HCT116 (cell line): ENCODE results near the gene CEBPA. TPM values are rescaled to one million over a fixed set of nuclear protein-coding genes. Genes with fewer than 3 reads are reported as not detected.

Experiments used
- ATAC-seq: fragments of 200-7000 bp; cut with Tn5 transposase; 2 replicates; pipeline ENCODE4 v1.9.1; 2020; ENCODE audit warnings: mild to moderate bottlenecking, moderate library complexity
- BruUV-seq: library from RNA; stranded (reverse); fragments of 400-500 nt; replicated peaks from 2 replicates; lab custom pipeline; 2021; lab: Mats Ljungman, UMichigan
- CTCF ChIA-PET: fragments of 300-600 bp; sonication (Branson Sonifier 250); formaldehyde crosslinking; loops from one replicate; lab custom pipeline; 2021; ENCODE audit warnings: antibody characterized with exemption; lab: Charles Lee
- POLR2A ChIA-PET: fragments of 300-600, 350-600 bp; sonication (Branson Sonifier 250); formaldehyde crosslinking; loops from one replicate; lab custom pipeline; 2021; ENCODE audit warnings: antibody characterized with exemption; lab: Charles Lee
- RAD21 ChIA-PET, 2 experiments: fragments of 300-600 bp; sonication (Branson Sonifier 250); formaldehyde crosslinking; loops; one replicate each; lab custom pipeline; 2023; ENCODE audit warnings: low total read pairs in 2 of 2; ENCODE audit not compliant: uncharacterized antibody in 2 of 2, unreplicated experiment in 2 of 2, low non-redundant PET in 1 of 2; lab: Charles Lee
- DNase-seq: peaks from one replicate; pipeline ENCODE4 v3.0.0-alpha.2; 2010; ENCODE audit warnings: low read depth, low spot score
- H2AFZ ChIP-seq: fragments of 200-600 bp; shearing (Covaris generic), sonication (generic); 2 replicates; pipeline ENCODE4 v1.6.1; 2017; ENCODE audit warnings: low read depth, mixed run types, mixed read lengths, antibody characterized with exemption, low read length; ENCODE audit not compliant: poor library complexity, severe bottlenecking
- H3K27ac ChIP-seq: 2 replicates; pipeline ENCODE4 v1.5.1; 2012; ENCODE audit warnings: low read depth, low read length
- H3K27me3 ChIP-seq: fragments of 200-600 bp; sonication (generic); 2 replicates; pipeline ENCODE4 v1.6.1; 2016; ENCODE audit warnings: mixed run types, low read length, mixed read lengths; ENCODE audit not compliant: insufficient read depth
- H3K36me3 ChIP-seq, 2 experiments: fragments of 200-500 bp in 1 of 2; fragments of 200-600 bp in 1 of 2; sonication (Bioruptor generic) in 1 of 2; sonication (generic) in 1 of 2; 2 replicates each; pipeline versions ENCODE4 v1.5.1 to v1.6.1; 2014 to 2016; ENCODE audit warnings: low read length in 2 of 2, inconsistent platforms in 1 of 2, mixed read lengths in 1 of 2, mixed run types in 1 of 2; ENCODE audit not compliant: insufficient read depth in 2 of 2, control insufficient read depth in 1 of 2
- H3K4me1 ChIP-seq, 2 experiments: fragments of 200-600 bp in 1 of 2; sonication (generic) in 1 of 2; 2 replicates each; pipeline versions ENCODE4 v1.5.1 to v1.6.1; 2012 to 2017; ENCODE audit warnings: low read length in 2 of 2, inconsistent platforms in 1 of 2, mild to moderate bottlenecking in 1 of 2, mixed read lengths in 1 of 2, mixed run types in 1 of 2, moderate library complexity in 1 of 2; ENCODE audit not compliant: insufficient read depth in 2 of 2, control insufficient read depth in 1 of 2
- H3K4me2 ChIP-seq: fragments of 200-600 bp; sonication (generic); 2 replicates; pipeline ENCODE4 v1.6.1; 2017; ENCODE audit warnings: mixed run types, low read length, mixed read lengths
- H3K4me3 ChIP-seq, 2 experiments: fragments of 200-600 bp in 1 of 2; sonication (generic) in 1 of 2; replicated peaks in 1 of 2; 2 replicates each; pipeline ENCODE4 v1.5.1; 2011 to 2016; ENCODE audit warnings: low read length in 2 of 2, control low read depth in 1 of 2, low read depth in 1 of 2, mild to moderate bottlenecking in 1 of 2, mixed read lengths in 1 of 2, mixed run types in 1 of 2
- H3K79me2 ChIP-seq: fragments of 200-600 bp; sonication (generic); 2 replicates; pipeline ENCODE4 v1.6.1; 2017; ENCODE audit warnings: mild to moderate bottlenecking, mixed run types, low read length, moderate library complexity, mixed read lengths; ENCODE audit not compliant: insufficient read depth
- H3K9ac ChIP-seq: fragments of 200-600 bp; sonication (generic); 2 replicates; pipeline ENCODE4 v1.6.1; 2016; ENCODE audit warnings: low read length, mixed read lengths
- H3K9me2 ChIP-seq: fragments of 200-600 bp; sonication (generic), shearing (Covaris generic); 2 replicates; pipeline ENCODE4 v1.6.1; 2017; ENCODE audit warnings: mixed run types, mild to moderate bottlenecking, moderate library complexity; ENCODE audit not compliant: insufficient read depth
- H3K9me3 ChIP-seq, 2 experiments: fragments of 200-500 bp in 1 of 2; fragments of 200-600 bp in 1 of 2; sonication (Bioruptor generic) in 1 of 2; sonication (generic) in 1 of 2; 2 replicates each; pipeline ENCODE4 v1.6.1; 2014 to 2017; ENCODE audit warnings: low read length in 2 of 2, mixed read lengths in 2 of 2, inconsistent platforms in 1 of 2, low read depth in 1 of 2, mild to moderate bottlenecking in 1 of 2, mixed run types in 1 of 2, moderate library complexity in 1 of 2; ENCODE audit not compliant: control insufficient read depth in 1 of 2, insufficient read depth in 1 of 2
- H4K20me1 ChIP-seq: fragments of 200-600 bp; sonication (generic), shearing (Covaris generic); 2 replicates; pipeline ENCODE4 v1.6.1; 2017; ENCODE audit warnings: mixed run types, mild to moderate bottlenecking, moderate library complexity; ENCODE audit not compliant: insufficient read depth
- CBX3 ChIP-seq: IDR thresholded peaks from 2 replicates; pipeline ENCODE4 v1.6.1; 2012; ENCODE audit warnings: low read depth
- CEBPB ChIP-seq: IDR thresholded peaks from 2 replicates; pipeline ENCODE4 v1.6.1; 2012; ENCODE audit warnings: low read depth
- ELF1 ChIP-seq: IDR thresholded peaks from 2 replicates; pipeline ENCODE4 v1.6.1; 2012; ENCODE audit warnings: low read depth, borderline replicate concordance
- EZH2phosphoT487 ChIP-seq: fragments of 200-600 bp; IDR thresholded peaks from 2 replicates; pipeline ENCODE4 v1.6.1; 2018; ENCODE audit warnings: antibody characterized with exemption, borderline replicate concordance
- FOSL1 ChIP-seq: IDR thresholded peaks from 2 replicates; pipeline ENCODE4 v1.6.1; 2012; ENCODE audit warnings: low read depth
- MAX ChIP-seq: IDR thresholded peaks from 2 replicates; pipeline ENCODE4 v1.6.1; 2012
- POLR2A ChIP-seq: IDR thresholded peaks from 2 replicates; pipeline ENCODE4 v1.7.0; 2011; ENCODE audit warnings: borderline replicate concordance; ENCODE audit not compliant: insufficient read depth, insufficient read length; ENCODE audit errors: extremely low read depth
- RAD21 ChIP-seq: IDR thresholded peaks from 2 replicates; pipeline ENCODE4 v1.6.1; 2012; ENCODE audit warnings: low read depth, mild to moderate bottlenecking
- YY1 ChIP-seq: IDR thresholded peaks from 2 replicates; pipeline ENCODE4 v1.6.1; 2011; ENCODE audit warnings: low read length, low read depth, moderate library complexity, mild to moderate bottlenecking; ENCODE audit not compliant: insufficient replicate concordance; ENCODE audit errors: extremely low read depth
- ZFX ChIP-seq: fragments of 450-650 bp; IDR thresholded peaks from 2 replicates; pipeline ENCODE4 v1.6.1; 2017
- intact Hi-C: fragments of 100-400 bp; cut with micrococcal nuclease; formaldehyde crosslinking; loops from 2 replicates; pipeline ENCODE4 v1.10.0; 2022
- total RNA-seq: library from RNA; stranded (reverse); gene quantifications from one replicate; pipeline ENCODE4 v1.2.1, GENCODE V29; 2021; ENCODE audit not compliant: unreplicated experiment

Gene CEBPA
- total RNA-seq, 1 experiment from 2014 or later, result 7.0 TPM

GRCh38 chr19:33303791-33304345, 1.5 kb upstream of the CEBPA start:
- no peak overlapping the region for H2AFZ ChIP-seq
- POLR2A ChIA-PET, result interaction anchor here (2.5 kb wide), 1 partner anchor 70 kb away, joined by 17 read pairs; the partner anchor contains the start of gene CEBPG
- intact Hi-C loops, result loop anchor here (2.0 to 5.0 kb wide), 2 partner anchors 57 to 69 kb away; partner anchors contain the start of gene CEBPG
- no peaks in the 10 kb centered on the region for H3K9me3 ChIP-seq
- TF ChIP-seq MAX (no peak), CEBPB (no peak), CBX3 (no peak), FOSL1 (no peak), EZH2phosphoT487 (no peak), POLR2A (no peak), RAD21 (no peak)
- no peaks in the 10 kb centered on the region for H3K36me3 ChIP-seq
- H4K20me1 ChIP-seq, result no peaks in the 10 kb centered on the region
- H3K9me2 ChIP-seq, result no peaks in the 10 kb centered on the region
- DNase-seq (no peak), ATAC-seq (no peak)
- RAD21 ChIA-PET, result no interaction called here
- H3K27ac ChIP-seq, result peak overlapping the region; percentile 70; the same call in 1 of the 2 replicates
- peak overlapping the region; percentile 93 for H3K9ac ChIP-seq
- peaks cover 9 to 23% of the 10 kb centered on the region in 2 experiments; a peak in 2 of 4 replicates for H3K4me1 ChIP-seq
- peak overlapping the region; percentile 96 for H3K4me2 ChIP-seq
- H3K4me3 ChIP-seq, result peak overlapping the region; percentile 70 to 82
- BruUV-seq, result no TSS peak
- H3K27me3 ChIP-seq, result no peaks in the 10 kb centered on the region
- H3K79me2 ChIP-seq, result no peaks in the 10 kb centered on the region
- CTCF ChIA-PET, result interaction anchor here (1.8 to 1.9 kb wide), 2 partner anchors 8 to 69 kb away, joined by 7 to 12 read pairs; no protein-coding TSS in a partner anchor

DNA sequence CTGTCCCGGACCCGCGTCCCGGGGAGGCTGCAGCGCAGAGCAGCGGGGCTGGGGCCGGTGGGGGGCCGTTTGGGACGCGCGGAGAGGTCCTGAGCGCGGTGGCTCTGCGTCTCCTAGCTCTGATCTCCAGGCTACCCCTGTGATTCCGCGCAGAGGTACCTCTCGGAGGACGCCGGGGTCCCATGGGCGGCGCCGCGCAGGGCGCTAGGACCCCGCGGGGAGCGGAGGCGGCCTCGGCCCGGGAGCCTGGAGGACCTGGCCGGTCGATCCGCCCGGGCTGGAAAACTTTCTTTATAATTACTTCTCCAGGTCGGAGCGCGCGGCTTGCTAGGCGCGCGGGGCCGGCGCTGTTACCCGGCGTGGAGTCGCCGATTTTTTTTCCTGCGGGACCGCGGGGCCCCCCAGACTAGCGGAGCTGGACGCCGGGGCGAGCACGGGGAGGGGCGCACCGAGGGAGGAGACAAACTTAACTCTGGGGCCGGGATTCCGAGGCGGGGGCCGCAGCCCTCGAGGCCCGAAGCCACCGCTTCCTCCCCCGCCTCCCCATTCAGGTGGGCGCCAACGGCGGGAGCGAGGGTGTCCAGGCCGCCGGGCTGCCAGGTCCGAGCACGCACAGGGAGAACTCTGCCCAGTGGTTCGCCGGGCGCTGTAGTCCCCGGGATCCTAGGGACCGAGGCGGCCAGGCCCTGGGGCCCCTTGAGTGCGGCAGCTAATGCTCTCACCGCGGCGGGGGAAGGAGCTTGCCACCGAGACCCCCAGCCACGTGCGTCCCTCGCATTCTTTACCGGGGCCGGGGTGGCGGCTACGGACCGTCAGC, 848 bp upstream of the CEBPA start:
- H3K4me3 ChIP-seq, result peak overlapping the region; percentile 70 to 82
- intact Hi-C loops, result loop anchor here (2.0 to 5.0 kb wide), 2 partner anchors 56 to 70 kb away; partner anchors contain the start of gene CEBPG
- no peak overlapping the region for H2AFZ ChIP-seq
- RAD21 ChIA-PET, result no interaction called here
- no peaks in the 10 kb centered on the region for H3K79me2 ChIP-seq
- no peaks in the 10 kb centered on the region for H3K27me3 ChIP-seq
- H3K4me1 ChIP-seq, result peaks cover 16 to 28% of the 10 kb centered on the region in 2 experiments; a peak in 3 of 4 replicates
- H3K9me3 ChIP-seq, result no peaks in the 10 kb centered on the region
- CTCF ChIA-PET, result interaction anchor here (1.1 to 1.9 kb wide), 5 partner anchors 8 to 103 kb away, joined by 3 to 12 read pairs (median 4); no protein-coding TSS in a partner anchor
- POLR2A ChIA-PET, result interaction anchor here (0.7 to 2.5 kb wide), 10 partner anchors 10 to 96 kb away, joined by 3 to 17 read pairs (median 3); partner anchors contain the start of gene CEBPG
- H4K20me1 ChIP-seq, result no peaks in the 10 kb centered on the region
- BruUV-seq, result no TSS peak
- no peaks in the 10 kb centered on the region for H3K9me2 ChIP-seq
- DNase-seq (no peak), ATAC-seq (peak; percentile 50)
- H3K9ac ChIP-seq, result peak overlapping the region; percentile 93
- H3K4me2 ChIP-seq, result peak overlapping the region; percentile 96
- no peaks in the 10 kb centered on the region for H3K36me3 ChIP-seq
- peak overlapping the region; percentile 70 for H3K27ac ChIP-seq
- TF ChIP-seq FOSL1 (peak; percentile 65), ELF1 (no peak), YY1 (no peak), ZFX (peak; percentile 22; the same call in 1 of the 2 replicates)
